ENCODE data around the gene BABAM2. TPM values are rescaled to one million over a fixed set of nuclear protein-coding genes. Genes with fewer than 3 reads are reported as not detected.

BABAM2 gene
- total and polyA plus RNA-seq, 10 of the 15 experiments (the other 5 are each of a cell fraction or from before 2014, with no cell fraction given) = 30.7 to 59.9 (median 44.5) TPM

- Histone ChIP-seq H3K4me2 (ENCODE audit: control insufficient read depth, insufficient read depth) (peak overlapping the region; percentile 85; the same call in 1 of the 2 replicates), H3K9me3 (replicated peaks; ENCODE audit: control insufficient read depth, insufficient read depth, low read length) (no peaks in the 10 kb centered on the region), H2AFZ (ENCODE audit: control insufficient read depth, low read depth, low read length) (peak overlapping the region; percentile 70; the same call in 1 of the 2 replicates), H4K20me1 (ENCODE audit: control insufficient read depth, insufficient read depth) (no peaks in the 10 kb centered on the region), H3K4me3 (no peak overlapping the region), H3K36me3 (ENCODE audit: control insufficient read depth in 2 of 2, insufficient read depth in 2 of 2, low read length in 1 of 2) (no peaks in the 10 kb centered on the region), H3K79me2 (ENCODE audit: control insufficient read depth, insufficient read depth, low read length) (no peaks in the 10 kb centered on the region), H3K27me3 (replicated peaks in 1 of 2; ENCODE audit: control insufficient read depth in 2 of 2, insufficient read depth in 2 of 2, low read length in 1 of 2) (no peaks in the 10 kb centered on the region), H3K4me1 (ENCODE audit: control insufficient read depth, insufficient read depth, low read length) (peaks cover 11% of the 10 kb centered on the region), H3K27ac (ENCODE audit: control insufficient read depth, insufficient read depth) (no peak overlapping the region), H3K9ac (ENCODE audit: control insufficient read depth, insufficient read depth, low read length) (no peak overlapping the region)
- RAD21 ChIA-PET (ENCODE audit: unreplicated experiment) = no interaction called here
- in situ Hi-C loops (cut with MboI) = no loop called here
- no peak for TF ChIP-seq RAD51 (IDR thresholded peaks at IDR 0.05)
- TF ChIP-seq NBN (IDR thresholded peaks at IDR 0.05) = no peak
- TF ChIP-seq BCL3 (IDR thresholded peaks at IDR 0.05; ENCODE audit: borderline replicate concordance, insufficient read depth, low read depth, low read length, poor library complexity, severe bottlenecking) = no peak
- TF ChIP-seq, protein P1, sequence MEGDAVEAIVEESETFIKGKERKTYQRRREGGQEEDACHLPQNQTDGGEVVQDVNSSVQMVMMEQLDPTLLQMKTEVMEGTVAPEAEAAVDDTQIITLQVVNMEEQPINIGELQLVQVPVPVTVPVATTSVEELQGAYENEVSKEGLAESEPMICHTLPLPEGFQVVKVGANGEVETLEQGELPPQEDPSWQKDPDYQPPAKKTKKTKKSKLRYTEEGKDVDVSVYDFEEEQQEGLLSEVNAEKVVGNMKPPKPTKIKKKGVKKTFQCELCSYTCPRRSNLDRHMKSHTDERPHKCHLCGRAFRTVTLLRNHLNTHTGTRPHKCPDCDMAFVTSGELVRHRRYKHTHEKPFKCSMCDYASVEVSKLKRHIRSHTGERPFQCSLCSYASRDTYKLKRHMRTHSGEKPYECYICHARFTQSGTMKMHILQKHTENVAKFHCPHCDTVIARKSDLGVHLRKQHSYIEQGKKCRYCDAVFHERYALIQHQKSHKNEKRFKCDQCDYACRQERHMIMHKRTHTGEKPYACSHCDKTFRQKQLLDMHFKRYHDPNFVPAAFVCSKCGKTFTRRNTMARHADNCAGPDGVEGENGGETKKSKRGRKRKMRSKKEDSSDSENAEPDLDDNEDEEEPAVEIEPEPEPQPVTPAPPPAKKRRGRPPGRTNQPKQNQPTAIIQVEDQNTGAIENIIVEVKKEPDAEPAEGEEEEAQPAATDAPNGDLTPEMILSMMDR (IDR thresholded peaks at IDR 0.05 in 2 of 3, conservative IDR thresholded peaks at IDR 0.05 in 1 of 3; ENCODE audit: control insufficient read depth in 2 of 3, extremely low read depth in 1 of 3, insufficient read depth in 1 of 3, low read depth in 3 of 3, low read length in 3 of 3) = no peak
- no peak for TF ChIP-seq POU2F2 (IDR thresholded peaks at IDR 0.05; ENCODE audit: borderline replicate concordance, low read depth, low read length)
- TF ChIP-seq RUNX3 (IDR thresholded peaks at IDR 0.05; ENCODE audit: low read length) = no peak
- no peak for TF ChIP-seq ASH2L (IDR thresholded peaks at IDR 0.05; ENCODE audit: borderline replicate concordance, low read depth)
- no peak for TF ChIP-seq NFYA (IDR thresholded peaks at IDR 0.05; ENCODE audit: borderline replicate concordance, low read depth, low read length)
- WGBS (ENCODE audit: insufficient coverage, insufficient replicate concordance, low lambda C conversion rate, missing lambda C conversion rate) = 71% methylated on average over 7 of the region's 7 CpGs
- DNase-seq (ENCODE audit: low read depth, low spot score) (no peak), ATAC-seq (peak; percentile 6), FAIRE-seq (no peak)
- CTCF ChIA-PET = no interaction called here
- POLR2A ChIA-PET = no interaction called here
- no TSS peak for BruUV-seq (replicated peaks)
- SMC1A ChIA-PET (ENCODE audit: uncharacterized antibody, unreplicated experiment) = no interaction called here
- intact Hi-C loops (cut with micrococcal nuclease; ENCODE audit: unreplicated experiment) = no loop called here
Observed at GRCh38 chr2:28358668-28359201, 468.2 kb downstream of the BABAM2 start.
